ENCODE results near the gene NFAM1.

Gene NFAM1

GRCh38 chr22:42432020-42432596 lies at the start of gene NFAM1:
Gene NFAM1, minus strand, starts transcription at chr22:42432403. Its CDS starts 46 bp downstream, at chr22:42432357.
- DNase-seq: no peak

GRCh38 chr22:42475122-42475521 lies 42.9 kb upstream of the NFAM1 start:
- no peak for DNase-seq

GRCh38 chr22:42473484-42474193 lies 41.4 kb upstream of the NFAM1 start:
- no peak for DNase-seq

- no peak for DNase-seq
Observed at GRCh38 chr22:42472671-42473070, 40.5 kb upstream of the NFAM1 start.

GRCh38 chr22:42471441-42471840 lies 39.2 kb upstream of the NFAM1 start:
- DNase-seq: no peak

GRCh38 chr22:42470366-42471082 lies 38.3 kb upstream of the NFAM1 start:
- no peak for DNase-seq

- no peak for DNase-seq
Observed at GRCh38 chr22:42468841-42469240, 36.6 kb upstream of the NFAM1 start.

GRCh38 chr22:42462016-42462415 lies 29.8 kb upstream of the NFAM1 start:
- DNase-seq: no peak

- DNase-seq: no peak
Observed at GRCh38 chr22:42461511-42461910, 29.3 kb upstream of the NFAM1 start.

- DNase-seq: no peak
Observed at GRCh38 chr22:42459287-42460063, 27.3 kb upstream of the NFAM1 start.

GRCh38 chr22:42452916-42453315 lies 20.7 kb upstream of the NFAM1 start:
- DNase-seq: no peak

- DNase-seq: no peak
Observed at GRCh38 chr22:42452456-42452855, 20.3 kb upstream of the NFAM1 start.

- no peak for DNase-seq
Observed at GRCh38 chr22:42451499-42452145, 19.4 kb upstream of the NFAM1 start.

GRCh38 chr22:42450862-42451261 lies 18.7 kb upstream of the NFAM1 start:
- no peak for DNase-seq

- no peak for DNase-seq
Observed at GRCh38 chr22:42446151-42446550, 13.9 kb upstream of the NFAM1 start.

GRCh38 chr22:42444077-42444904 lies 12.1 kb upstream of the NFAM1 start:
- DNase-seq: peak; percentile 92

GRCh38 chr22:42443240-42444076 lies 11.3 kb upstream of the NFAM1 start:
- DNase-seq: peak; percentile 65

GRCh38 chr22:42442748-42443147 lies 10.5 kb upstream of the NFAM1 start:
- no peak for DNase-seq

GRCh38 chr22:42440728-42441127 lies 8.5 kb upstream of the NFAM1 start:
- no peak for DNase-seq

- DNase-seq: no peak
Observed at GRCh38 chr22:42439821-42440674, 7.8 kb upstream of the NFAM1 start.

Measured in activated effector memory CD4-positive, alpha-beta T cell treated with anti-CD3 and anti-CD28 coated beads, Interleukin-2, amount 50 U/mL, for 16 hours (primary cell).